Measurements from ENCODE around the gene OR14C36.

- no peak for TF ChIP-seq CTCF (IDR thresholded peaks at IDR 0.05)
- no peak for TF ChIP-seq POLR2A (IDR thresholded peaks at IDR 0.05)
- TF ChIP-seq EP300 (IDR thresholded peaks at IDR 0.05): no peak
- TF ChIP-seq POLR2AphosphoS5 (IDR thresholded peaks at IDR 0.05): no peak
Measured at GRCh38 chr1:248373761-248374160, 25.2 kb downstream of the OR14C36 start.

All from suprapubic skin (tissue), 4 donors.